HG03575 (cell line): Measurements from ENCODE around the gene FCN1.

Experiments used
- ATAC-seq: cut with Tn5 transposase; IDR thresholded peaks from one replicate; pipeline ENCODE4 v1.9.1; 2021; ENCODE audit not compliant: unreplicated experiment, insufficient number of reproducible peaks, low FRiP score; ENCODE audit errors: extremely low read depth

Gene FCN1

DNA sequence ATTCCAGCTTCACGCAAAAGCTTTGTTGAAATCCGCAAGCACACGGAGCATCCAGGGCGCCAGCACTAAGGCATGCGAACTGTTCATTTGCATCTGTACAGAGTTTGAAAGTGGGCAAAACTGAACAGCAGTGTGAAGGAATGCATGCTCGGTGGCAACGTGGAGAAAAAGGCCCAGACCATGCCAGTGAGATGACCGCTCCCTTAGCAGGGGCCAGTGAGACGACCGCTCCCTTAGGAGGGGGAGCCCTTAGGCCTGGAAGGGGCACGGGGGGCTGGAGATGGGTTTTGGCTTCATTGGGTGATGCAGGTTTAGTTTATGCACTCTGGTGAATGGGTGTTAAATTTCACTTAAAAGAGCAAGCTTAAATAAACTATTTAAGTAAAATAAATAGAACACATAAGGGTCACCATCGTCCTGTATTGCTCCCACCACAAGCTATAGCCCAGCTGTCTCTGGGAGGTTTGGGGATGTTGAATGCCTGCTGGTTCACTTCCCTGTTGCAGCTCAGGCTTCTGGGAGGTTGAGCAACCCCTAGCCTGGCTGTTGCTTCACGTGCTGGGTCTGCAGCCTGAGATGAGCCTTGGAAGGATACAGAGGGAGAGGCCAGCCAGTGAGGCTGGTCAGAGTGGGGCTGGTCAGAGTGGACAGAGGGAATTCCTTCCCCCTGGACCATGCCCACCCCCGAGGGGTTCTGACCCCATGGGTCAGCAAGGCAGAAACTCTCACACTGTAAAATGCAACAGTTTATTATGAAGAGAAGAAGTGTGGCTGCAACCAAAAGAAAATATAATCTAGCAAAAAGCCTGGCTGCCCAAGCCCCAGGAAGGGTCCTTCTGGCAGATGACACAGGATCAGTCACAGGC is 4.6 kb upstream of the FCN1 start:
- ATAC-seq: no peak

- no peak for ATAC-seq
Observed at GRCh38 chr9:134919303-134919702, 1.6 kb upstream of the FCN1 start.

DNA sequence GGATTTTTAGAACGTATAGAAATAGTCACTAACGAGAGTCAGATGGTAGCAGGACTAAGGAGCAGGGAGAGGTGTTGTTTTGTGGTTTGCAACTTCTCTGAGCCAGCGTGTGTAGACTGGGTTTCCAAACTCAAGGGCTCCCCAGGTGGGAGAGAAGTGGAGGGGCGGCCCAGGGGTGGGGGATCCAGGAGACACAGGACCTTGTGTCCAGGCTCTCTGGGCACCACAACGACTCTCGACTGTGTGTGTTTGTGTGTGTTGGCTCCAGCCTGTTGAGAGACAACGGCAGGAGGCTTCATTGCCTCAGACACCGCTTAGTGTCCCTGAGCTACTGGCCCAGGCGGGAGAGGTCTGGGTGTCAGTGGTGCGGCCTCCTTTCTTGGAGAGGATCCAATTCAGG is 934 bp upstream of the FCN1 start:
- no peak for ATAC-seq

- ATAC-seq: no peak
Observed at GRCh38 chr9:134916161-134916665, 1.5 kb downstream of the FCN1 start.

DNA sequence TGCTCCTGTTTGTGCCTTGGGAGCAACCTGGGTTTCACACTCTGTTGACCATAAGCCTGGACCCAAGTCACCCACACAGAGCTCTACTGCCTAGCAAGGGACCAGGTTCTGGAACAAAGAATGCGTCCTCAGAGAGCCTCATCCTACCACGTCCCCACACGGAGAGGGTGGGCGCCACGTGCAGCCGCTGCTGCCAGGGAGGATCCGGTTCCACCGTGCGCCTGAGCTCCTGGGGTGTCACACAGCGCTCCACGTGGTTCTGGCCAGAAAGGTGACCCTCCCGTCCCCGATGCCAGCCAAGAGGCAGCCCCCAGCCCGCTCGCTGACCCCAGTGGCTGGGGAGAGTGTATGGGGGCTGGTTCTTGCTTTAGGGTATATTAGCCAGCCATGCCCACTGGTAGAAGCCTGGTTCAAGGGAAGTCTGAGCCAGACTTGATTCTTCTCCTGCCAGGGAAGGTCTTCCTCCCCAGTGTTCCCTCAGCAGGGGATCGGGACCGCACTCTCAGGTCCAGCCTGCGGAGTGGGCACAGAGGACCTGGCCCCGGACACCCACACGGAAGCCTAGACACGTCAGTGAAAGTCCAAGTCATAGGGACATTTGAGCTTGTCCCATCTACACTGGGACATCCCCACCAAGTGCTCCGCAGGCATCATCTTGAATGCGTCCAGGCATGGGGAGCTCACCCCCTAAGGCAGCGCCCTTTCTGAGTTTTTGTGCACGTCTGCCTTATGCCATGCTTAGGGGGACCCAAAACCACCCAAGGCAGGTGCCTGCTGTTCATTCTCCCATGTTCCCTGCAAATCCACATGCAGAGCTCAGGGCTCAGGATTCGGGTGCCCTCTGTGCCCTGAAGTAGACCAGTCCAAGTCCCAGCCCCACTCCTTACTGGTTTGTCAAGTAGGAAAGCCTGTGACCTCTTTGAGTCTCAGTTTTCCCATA is 2.4 kb downstream of the FCN1 start:
- ATAC-seq: no peak

GRCh38 chr9:134914501-134914834 is 3.2 kb downstream of the FCN1 start:
- no peak for ATAC-seq

GRCh38 chr9:134913713-134914500 is 3.8 kb downstream of the FCN1 start:
- no peak for ATAC-seq

DNA sequence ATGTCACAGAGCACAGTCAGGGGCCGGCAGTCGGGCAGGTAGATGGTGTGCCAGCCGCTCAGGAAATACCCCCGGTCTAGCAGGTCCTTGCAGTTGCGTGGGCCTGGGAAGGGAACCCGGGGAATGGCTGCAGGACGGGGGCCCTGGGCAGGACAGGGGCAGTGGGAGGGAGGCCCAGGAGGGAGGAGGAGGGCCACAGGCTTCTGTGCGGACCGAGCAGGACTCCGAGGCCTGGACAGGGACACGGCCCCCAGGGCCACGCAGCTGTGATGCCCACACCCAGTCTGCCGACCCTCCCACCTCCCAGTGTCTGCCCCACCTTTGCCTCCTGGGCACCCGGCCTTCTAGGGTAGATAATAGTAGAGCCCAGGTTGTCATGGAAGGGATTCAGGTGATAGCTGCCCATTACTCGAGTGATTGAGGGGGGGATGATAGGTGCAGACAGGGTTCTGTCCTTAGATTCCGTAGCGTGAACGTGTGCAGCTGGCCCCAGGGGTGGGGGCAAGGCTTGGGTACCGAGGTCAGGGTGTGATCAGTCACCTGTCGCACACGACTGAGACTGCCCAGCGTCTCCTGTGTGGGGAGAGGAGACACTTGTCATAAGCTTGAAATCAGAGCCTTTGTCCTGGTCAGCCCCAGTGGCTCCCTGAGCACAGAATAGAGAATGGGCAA is 4.5 kb downstream of the FCN1 start:
- ATAC-seq: no peak

DNA sequence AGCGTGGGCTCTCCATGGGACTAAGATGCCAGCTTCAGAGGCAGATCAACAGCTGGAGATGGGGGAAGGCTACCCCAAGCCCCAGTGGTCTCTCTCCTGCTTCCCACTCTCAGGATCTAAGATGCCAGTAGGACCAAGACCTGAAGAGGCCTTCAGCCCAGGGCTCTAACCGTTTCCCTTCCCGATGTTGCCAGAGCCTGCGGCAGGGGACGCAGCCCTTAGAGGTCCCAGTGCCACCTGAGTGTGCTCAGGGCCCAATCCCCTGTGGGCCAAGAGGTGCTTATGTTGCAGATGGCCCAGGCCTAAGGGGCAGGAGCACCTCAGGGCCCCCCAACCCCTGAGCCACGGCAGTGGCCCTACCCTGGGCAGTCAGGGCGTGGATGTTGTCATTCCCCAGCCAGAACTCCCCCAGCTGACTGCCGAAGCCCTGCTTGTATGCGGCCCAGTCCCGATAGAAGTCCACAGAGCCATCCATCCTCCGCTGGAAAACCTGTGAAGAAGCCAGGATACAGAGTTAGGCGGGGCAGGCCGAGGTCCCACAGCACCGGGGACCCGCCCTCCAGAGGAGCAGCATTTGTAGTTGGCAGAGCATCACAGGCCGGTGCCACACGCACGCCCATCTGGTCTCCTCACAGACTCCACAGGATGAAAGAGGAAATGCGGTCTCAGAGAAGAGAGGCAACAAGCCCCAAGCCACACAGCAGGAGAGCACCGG is 5.4 kb downstream of the FCN1 start:
- no peak for ATAC-seq

GRCh38 chr9:134909511-134910481 is 7.9 kb downstream of the FCN1 start:
- no peak for ATAC-seq

DNA sequence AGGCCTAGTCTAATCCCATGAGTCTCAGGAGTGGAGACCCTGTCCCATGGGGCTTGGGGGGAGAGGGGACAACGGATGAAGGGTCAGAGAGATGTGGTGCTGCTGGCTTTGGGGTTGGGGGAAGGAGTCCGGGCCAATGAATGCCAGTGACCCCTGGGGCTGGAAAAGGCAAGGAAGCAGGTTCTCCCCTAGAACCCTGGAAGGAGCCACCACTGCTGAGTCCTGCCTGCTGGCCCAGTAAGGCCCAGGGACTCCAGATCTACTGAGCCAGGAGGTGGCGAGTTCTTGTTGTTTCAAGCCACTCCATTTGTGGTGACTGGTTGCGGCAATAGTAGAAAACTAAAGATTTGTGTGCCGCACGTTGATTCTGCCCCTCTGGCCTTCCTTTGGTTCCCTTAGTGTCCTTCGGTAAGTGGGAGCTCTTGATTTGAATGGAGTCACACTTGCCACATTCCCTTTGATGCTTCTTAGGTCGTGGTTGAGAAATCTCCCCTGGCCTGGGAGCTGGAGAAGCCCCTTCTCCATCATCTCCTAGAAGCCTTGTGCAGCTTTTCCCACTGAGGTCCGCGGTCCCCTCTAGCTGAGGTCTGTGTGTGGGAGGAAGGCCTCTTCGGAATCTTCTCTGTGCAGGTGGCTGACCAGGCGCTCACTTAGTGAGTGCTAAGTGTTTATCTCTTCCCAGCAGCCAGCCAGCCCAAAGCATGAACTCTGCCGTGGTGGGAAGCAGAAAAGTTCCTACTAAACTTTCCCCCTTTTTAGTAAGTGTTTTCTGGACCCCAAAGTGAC is 9.0 kb downstream of the FCN1 start:
- no peak for ATAC-seq

DNA sequence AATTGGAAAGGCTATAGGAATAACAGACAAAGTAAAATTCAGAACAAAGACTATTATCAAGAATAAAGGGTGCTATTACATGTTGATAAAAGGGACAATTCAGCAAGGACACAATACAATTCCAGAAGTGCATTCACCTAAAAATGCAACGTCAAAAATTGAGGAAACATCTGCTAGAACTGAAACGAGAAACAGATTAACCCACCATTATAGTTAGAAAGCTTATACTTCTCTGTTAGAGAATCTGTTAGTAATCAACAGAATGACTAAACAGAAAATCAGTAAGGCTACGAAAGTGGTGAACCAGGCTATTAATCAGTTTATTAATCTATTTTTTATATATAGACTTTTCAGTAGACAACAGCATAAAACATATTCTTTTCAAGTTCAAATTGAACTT is 14.8 kb downstream of the FCN1 start:
- no peak for ATAC-seq

GRCh38 chr9:134899818-134900217 is 17.9 kb downstream of the FCN1 start:
- ATAC-seq: no peak

GRCh38 chr9:134899168-134899567 is 18.5 kb downstream of the FCN1 start:
- ATAC-seq: no peak

DNA sequence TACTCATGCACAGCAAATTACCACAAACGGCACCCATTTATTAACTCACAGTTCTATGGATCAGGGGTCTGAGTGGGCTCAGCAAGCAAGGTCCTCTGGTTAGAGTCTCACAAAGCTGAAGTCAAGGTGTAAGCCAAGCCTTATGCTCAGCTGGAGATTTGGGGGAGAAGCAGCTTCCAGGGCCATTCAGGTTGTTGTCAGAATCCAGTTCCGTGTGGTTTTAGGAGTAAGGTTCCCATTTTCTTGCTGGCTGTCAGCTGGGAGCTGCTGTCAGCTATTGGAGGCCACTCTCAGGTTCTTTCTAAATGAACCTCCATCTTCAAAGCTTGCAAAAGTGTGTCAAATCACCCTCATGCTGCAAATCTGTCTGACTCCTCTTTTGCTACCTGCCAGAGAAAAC is 19.4 kb downstream of the FCN1 start:
- ATAC-seq: no peak

DNA sequence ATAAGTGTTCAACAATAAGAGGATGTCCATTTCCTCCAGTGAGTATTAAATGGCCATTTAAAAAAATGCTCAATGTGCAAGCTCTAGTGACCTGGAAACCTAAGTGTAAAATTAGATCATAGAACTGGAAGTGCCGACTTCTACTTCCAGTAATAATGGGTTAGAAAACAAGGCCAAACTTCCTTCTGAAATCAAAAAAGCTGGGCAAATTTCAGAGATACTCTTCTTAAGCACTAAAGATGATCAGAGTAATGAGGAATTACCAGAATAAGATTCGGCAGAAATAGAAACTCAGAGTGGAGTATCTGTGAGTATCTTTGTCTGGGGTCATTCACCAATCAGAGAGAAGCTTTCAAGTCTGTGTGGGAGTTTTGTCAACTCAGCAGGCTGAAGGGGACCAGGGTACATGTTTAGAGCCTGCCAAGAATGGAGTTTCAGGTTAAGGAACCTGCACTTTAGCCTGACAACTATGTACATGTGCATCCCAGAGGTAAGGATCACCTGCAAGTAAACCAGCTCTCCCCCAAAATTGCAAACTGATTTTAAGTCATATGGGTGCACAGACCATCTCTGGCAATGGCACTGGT is 20.0 kb downstream of the FCN1 start:
- no peak for ATAC-seq
